NCI-H146 (cell line): ENCODE measurements around the gene UXS1.
A peak's percentile ranks its signal among the peaks of the same experiment; 100 is the strongest.
"Not testable (repeated sequence)": the region's sequence is repeated elsewhere in the genome, so short reads cannot be mapped to it uniquely, and the experiment has no call there.

Experiments
- DNase-seq: peaks from one replicate; lab custom pipeline; 2025; lab: John Stamatoyannopoulos, UW

UXS1 gene

DNA sequence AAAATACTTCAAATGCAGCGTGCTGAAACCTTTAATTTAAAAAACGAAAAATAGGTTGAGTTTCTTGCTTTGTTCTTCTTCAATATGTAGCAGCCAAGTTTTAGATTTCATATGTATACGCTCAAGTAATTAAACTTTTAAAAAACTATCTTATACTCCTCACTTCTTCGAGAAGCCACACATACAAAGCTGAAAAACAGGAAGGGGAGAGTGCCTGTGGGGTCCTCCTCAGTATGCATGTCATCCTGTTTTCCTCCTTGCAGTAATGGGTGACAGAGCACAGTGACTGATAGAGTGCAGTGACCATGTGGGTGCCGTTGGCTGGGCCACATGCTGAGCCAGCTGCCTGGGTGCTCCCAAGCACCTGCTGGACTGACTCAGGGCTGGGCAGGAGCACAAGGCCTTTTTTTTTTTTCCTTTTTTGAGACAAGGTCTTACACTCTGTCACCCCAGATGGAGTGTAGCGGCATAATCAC is 33.3 kb downstream of the UXS1 start:
- DNase-seq = peak; percentile 51

DNA sequence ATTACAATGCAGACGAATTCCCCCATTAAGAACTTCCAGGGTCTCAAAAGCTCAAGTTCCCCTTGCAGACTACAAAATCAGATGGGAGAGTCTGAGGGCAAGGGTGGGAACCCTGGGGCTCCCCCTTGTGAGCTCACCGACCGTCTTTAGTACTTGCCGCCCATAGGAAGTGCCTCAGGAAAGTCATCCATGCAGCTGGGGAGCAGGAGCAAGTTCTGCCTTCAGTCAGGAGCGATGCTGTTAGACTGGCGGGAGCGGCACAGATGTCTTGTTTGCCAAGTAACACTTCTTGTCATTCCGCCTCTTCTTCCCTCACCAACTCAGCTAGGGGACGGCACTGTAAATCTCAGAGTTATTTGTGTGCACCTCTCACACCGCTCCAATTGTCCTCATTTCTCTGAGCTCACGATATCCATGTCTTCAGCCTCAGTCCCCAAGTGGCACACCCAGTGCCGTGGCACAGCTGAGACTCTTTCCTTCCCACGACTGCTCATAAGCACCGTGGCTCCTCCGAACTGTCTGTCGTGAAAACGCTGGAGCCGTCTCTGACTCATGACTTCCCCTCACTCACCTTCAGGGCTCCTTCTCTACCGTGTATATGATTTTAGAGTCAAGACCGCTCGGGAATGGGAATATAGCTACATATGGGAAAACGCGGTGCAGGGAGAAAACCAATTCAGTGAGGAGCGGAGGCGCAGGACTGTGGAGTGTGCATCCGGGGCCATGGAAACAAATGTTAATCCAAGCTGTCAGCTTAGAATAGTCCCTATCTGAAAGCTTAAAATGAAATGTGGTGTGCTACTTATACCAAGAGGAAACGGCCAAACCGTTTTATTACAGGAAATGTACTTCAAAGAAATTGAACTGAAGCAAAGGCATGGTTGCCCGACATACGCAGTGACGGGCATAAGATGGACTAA is 34.0 kb downstream of the UXS1 start:
- DNase-seq = no peak

DNA sequence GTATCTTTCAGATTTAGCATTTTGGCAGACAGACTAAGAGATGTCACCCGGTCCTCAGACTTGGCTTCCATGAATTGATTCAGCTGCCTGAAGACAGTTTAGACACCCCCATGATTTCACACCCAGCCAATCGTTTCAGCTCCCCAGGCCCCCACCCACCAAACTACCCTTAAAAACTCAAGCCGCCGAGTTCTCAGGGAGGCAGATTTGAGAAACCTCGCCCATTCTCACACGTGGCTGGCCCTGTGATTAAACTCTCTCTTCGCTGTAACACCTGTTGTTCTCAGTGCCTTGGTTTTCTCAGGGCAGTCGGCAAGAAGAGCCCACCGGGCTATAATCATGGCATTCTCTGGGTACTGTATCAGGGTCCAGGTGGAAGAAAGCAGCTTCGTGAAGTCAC is 35.2 kb downstream of the UXS1 start:
- DNase-seq = no peak

DNA sequence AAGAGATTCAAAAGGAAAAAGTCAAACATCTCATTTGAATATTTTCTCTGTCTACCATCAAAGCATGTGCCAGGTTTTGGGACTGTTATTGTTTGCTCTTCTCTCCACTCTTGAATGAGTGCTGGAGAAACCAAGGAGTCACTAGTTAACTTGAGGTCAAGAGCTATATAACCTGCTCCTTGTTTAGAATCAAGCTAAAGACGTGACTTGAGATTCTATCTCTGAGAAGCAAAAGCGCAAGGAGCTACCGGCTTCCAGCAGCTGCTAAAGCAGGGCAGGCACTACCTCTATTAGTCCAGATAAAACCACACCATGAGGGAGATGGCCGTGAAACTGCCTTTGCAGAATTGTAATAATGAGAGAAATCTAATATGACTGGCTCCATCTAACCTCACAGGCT is 36.0 kb downstream of the UXS1 start:
- DNase-seq = no peak

DNA sequence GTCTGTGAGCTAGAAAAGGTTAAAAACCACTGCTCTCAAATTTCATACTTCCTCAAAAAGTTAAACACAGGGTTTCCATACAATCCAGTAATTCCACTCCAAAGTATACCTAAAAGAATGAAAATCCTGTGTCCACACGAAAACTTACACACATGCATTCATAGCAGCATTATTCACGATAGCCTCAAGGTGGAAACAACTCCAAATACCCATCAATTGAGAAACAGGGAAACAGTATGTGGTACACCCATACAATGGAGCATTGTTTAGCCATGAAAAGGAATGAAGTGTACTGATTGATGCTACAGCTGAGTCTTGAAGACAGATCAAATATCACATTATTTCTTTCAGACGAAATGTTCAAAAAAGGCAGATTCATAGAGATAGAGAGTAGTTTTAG is 36.7 kb downstream of the UXS1 start:
- no peak for DNase-seq

DNA sequence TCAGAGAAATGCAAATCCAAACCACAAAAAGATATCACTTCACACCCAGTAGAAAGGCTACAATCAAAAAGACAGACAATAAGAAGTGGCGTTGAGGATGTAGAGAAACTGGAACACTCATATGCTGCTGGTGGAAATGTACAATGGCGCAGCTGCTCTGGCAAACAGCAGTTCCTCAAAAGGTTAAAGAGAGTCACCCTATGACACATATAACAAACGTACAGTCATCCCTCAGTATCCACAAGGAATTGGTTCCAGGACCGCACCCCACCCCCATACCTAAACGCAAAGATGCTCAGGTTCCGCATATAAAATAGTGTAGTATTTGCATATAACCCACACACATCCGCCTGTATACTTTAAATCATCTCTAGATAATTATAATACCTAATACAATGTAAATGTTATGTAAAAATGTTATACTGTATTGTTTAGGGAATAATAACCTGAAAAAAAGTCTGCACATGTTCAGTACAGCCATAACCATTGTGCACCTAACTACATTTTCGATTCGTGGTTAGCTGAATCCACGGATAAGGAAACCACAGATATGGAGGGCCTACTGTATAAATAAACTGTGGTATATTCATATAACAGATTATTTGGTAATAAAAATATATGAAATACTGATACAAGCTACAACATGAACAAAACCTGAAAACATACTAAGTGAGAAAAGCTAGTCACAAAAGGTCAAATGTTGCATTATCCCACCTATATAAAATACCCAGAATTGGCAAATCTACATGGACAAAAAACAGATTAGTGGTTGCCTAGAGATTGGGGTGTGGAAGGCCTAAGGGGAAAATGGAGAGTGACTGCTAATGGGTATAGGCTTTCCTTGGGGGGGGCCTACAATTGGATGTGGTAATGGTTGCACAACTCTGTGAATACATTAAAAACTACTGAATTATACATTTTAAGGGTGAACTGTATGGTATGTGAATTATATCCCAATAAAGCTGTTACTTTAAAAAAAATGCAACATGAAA is 37.5 kb downstream of the UXS1 start:
- DNase-seq = no peak

DNA sequence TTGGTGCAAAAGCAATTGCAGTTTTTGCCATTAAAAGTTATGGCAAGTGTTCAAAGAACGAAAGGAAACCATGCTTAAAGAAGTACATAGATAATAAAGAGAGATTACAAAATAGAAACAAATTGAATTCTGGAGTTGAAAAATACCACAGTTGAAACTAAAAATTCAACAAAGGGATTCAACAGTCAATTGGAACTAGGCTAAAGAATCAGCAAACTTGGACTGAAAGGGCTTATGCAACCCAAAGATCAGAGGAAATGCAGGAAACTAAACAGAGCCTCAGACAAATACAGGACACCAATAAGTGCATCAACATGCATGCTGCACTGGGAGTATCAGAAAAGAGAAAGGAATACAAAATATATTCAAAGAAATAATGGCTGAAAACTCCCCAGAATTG is 40.3 kb downstream of the UXS1 start:
- DNase-seq = no peak

DNA sequence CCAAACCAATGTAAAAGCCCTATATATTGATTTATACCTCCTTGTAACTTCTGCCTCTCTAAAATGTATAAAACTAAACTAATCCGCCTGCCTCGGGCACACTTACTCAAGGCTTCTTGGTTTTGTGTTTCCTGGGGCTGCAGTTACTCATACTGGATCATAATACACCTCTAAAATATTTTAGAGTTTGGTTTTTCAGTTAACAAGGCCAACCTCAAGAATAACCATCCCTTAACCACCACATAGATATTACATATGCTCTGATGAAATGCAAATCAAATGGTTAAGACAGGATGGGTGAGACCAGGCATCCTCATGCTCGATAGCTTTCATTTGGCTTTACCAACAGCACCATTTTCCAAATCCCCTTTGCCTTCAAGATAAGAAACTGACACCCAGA is 46.4 kb downstream of the UXS1 start:
- no peak for DNase-seq

DNA sequence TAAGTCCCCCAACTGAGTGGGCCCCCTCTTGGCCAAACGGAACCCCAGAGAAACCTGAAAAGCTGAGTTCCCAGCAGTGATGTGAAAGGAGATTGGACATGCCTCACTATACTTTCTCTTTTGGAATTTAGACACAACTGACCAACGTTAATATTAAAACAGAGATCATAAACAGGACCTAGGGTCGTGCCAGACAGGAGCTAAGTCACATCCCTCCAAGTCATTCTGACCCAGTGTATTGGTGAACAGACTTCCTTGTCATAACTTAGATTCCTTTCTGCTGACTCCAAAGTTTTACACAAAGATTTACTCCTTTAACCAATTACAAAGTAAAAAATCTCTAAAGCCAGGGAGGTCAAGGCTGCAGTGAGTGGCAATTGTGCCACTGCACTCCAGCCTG is 46.9 kb downstream of the UXS1 start:
- DNase-seq = no peak

DNA sequence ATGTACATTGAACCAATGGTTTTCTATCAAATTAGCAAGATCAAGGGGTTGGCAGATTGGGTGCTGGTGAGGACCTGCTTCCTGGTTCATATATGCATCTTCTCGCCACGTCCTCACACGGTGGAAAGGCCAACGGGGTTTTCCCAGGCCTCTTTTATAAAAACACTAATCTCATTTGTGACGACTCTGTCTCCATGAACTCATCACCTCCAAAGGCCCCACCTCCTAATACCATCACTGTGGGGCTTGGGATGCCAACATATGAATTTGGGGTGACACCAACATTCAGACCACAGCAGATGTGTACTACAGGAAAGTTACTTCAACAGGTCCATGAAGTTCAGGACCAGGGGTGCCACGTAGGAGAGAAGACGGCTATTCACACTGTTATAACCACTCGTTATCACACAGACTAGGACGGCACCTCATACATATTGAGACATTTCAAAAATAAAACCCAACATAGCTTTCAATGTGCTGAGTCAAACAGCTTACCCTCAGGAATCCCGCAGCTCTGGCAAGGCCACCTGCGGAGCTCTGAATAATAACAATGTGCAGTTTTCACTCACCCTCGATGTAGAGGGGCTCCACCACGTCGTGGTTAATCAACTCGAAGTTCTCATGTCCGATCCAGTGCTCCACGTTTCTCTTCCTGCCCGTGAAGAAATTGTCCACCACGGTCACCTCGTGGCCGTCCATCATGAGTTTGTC is 49.3 kb downstream of the UXS1 start:
- no peak for DNase-seq

DNA sequence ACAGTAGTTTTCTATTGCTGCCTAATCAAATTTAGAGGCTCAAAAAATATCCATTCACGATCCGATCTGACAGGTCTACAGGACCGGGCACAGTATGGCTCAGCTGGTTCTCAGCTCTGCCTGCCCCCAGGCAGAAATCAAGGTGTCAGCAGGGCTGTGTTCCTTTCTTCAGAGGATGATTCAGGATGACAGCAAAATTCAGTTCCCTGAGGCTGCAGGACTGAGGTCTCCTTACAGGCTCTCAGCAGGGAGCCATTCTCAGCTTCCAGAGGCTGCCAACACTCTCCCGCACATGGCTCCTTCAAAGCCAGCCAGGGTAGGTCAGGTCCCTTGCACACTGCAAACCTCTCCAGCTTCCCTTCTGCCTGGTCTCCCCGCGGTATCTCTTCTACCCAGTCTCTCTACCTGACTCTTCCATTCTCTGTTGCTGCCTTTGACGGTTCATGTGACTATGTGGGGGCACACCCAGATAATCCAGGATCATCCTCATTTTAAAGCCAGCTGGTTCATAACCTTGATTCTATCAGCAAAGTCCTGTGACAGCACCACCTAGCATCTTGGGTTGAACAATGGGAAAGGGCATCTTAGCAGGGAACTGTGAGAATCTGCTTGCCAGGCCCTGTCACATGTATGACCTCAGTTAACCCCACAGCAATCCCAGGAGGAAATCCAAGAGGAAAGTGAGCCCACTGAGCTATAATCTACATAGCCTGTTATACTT is 50.4 kb downstream of the UXS1 start:
- DNase-seq = peak; percentile 4

DNA sequence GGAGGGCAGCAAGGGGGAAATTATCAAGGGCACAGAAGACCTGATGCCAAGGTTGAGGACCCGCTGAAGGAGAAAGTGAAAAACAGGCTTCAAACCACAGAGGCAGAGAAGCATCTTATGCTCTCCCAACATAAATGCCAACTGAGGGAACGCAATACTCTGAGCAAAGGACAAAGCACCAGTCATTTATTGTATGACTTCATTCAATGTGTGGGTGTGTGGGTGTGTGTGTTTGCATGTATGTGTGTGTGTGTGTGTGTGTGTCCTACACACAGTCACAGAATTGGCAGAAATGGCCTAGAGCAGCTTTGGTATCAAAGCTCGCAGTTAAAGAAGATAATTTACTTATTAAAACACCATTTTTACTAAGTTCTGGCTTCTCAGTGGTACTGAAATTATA is 51.4 kb downstream of the UXS1 start:
- DNase-seq = no peak

DNA sequence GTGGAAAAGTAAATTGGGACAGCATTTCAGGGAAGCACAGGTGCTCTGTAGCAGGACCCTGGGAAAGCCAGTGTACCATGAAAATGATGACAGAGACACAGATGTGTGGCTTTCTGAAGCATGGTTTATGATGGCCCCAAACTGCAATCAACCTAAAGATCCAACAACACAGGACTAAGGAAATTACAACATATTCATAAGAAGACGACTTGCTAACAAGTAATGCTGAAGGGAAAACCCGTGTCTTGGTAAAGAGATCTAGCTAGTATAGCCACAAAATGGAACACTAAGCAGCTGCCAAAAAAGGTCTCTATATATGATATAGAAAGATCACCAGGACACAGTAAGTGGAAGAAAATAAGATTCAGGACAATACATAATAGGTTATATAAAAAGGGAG is 53.2 kb downstream of the UXS1 start:
- DNase-seq = no peak

DNA sequence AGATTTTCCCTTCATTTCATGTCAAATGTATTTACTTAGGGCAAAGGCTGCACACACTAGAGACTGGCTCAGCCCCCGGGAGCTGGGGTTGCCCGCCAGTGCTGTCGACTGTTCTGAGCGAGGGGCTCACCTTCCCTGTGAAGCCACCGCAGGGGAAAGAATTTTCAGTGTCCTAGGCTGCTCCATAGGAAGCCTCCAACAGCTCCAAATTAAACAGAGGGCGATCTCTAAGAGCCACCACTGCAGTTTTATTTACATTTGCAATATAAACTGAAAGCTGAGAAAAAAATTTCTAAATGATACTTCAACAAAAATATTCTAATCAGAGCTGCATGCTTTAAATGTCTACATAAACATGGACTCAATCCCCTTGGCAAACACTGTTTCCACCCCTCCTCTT is 54.0 kb downstream of the UXS1 start:
- no peak for DNase-seq

DNA sequence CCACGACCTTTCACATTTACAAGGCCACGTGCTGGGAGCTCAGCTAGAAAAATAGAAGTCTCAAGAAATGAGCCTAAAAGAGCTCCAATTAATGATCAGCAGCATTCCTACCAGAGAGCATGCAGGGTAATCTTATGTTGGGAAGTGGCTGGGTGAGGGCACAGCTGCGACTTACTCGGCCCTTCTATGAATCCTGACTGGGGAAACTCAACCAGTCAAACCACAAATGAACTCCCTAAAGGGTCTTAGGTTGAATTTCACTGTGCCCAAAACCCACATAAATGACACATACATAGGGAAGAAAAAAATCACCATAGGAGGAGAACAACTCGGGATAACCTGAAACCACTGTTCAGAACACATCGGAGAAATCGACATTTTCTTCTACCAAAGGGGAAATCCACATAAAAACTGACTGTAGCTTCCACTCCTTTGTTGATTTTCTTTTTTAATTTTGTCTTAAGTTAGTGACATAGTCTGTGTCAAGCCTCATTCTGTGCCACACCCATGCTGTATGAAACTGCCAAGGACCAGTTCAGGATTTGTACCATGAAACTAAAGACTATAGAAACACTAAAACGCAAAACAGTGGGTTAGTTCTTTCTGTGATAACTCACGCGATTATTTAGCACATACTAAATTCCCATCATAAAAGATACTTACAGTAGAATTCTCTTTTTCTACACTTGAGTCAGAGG is 54.7 kb downstream of the UXS1 start:
- DNase-seq = no peak

DNA sequence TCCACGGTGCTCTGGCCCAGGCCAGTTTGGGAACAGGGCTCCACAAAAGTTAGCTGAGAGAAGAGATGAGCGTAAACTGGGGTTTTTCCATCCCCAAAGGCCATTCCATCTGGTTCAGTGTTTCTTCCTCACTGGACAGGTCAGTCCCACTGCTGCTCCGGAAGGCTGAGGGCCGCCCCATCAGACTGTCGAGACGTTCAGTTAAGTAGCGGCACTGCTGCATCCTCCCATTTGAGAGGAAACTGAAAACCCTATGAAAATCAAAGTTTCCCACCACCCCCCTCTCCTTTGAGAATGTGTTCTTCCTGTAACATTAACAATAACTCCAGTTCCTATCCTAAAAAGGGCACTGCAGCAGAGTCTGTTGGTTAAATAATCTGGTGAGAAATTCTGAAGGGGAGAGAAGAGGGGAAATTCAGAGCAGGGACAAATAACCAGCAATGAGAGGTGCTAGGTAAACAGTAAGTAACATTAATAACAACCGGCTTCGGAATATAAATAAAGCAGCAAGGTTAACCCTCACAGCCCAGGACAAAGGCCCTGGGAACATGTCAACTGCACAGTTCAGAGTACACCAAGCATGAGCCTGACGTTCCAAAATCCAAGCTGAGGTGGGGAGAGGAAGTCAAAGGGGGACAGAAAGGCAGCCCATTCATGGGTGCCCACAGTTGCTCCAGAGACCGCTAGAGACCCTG is 55.4 kb downstream of the UXS1 start:
- DNase-seq = no peak

DNA sequence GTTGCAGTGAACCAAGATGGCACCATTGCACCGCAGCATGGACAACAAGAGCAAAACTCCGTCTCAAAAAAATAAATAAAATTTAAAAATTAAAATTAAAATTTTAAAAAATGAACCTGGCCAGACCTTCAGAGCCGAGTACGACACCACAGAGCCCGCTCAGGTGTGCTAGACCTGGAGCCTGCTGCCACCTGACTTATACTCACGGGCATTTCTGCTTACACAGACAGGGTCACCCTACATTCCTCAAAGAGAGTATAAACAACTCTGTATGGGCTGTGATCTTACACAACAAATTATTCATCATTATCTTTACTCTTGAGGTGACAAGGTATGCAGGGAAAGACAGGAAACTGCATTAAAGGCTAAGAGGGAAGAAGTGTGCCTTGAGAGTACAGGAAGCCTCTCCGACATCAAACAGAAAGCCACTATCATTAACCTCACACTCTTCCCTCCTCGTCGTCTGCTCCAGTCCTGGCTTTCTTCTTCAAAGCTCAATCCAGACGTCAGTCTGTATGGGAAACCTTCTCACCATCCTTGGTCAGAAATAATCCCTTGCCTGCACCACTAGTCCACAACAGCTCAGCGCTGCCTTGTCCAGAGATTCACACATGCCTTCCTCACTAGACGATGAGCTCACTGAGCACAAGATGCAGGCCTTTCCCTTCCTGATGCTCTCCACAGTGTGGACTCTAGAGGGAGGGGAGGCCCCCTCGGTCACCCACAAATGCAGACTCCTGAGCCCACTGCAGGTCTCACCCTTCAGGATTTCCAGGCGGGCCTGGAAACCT is 56.2 kb downstream of the UXS1 start:
- DNase-seq = no peak

DNA sequence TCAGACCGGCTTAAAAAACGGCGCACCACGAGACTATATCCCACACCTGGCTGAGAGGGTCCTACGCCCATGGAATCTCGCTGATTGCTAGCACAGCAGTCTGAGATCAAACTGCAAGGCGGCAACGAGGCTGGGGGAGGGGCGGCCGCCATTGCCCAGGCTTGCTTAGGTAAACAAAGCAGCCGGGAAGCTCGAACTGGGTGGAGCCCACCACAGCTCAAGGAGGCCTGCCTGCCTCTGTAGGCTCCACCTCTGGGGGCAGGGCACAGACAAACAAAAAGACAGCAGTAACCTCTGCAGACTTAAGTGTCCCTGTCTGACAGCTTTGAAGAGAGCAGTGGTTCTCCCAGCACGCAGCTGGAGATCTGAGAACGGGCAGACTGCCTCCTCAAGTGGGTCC is 62.9 kb downstream of the UXS1 start:
- not testable (repeated sequence) for DNase-seq

DNA sequence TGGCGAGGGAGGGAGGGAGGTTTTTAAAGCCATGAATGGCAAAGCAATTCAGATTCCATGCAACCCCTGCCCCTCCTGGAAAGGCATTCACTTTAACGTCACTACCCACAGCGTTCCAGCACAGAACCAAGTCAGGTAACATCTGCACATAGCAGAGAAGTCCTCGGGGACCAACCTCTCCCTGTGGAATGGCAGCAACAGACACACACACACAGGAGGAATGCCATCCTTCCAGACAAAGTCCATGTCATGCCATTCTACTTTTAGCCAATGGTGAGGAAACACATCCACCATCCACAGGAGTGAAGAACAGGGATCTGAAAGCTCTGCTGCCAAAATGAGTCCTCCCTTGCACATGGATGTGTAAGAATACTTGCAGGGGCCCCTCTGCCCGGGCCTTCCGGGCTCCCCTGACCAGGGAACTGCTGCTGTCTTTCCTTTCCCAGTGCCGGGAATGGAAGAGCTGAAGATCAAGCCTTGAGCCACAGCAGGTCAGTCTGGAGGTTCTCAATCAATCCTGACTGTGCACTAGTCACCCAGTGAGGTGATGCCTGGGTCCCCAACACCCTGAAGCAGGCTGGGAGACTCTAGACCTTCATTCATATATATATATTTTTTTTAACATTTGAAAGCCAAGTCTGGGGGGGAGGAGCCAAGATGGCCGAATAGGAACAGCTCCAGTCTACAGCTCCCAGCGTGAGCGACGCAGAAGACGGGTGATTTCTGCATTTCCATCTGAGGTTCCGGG is 63.7 kb downstream of the UXS1 start:
- peak; percentile 67 for DNase-seq
